WTC11 (cell line): ENCODE results near the gene NEAT1. TPM values are rescaled to one million over a fixed set of nuclear protein-coding genes. Genes with fewer than 3 reads are reported as not detected.
"Not testable (repeated sequence)": the region's sequence is repeated elsewhere in the genome, so short reads cannot be mapped to it uniquely, and the experiment has no call there.

Experiments
- ATAC-seq: fragments of 200-7000 bp; cut with Tn5 transposase; 2 replicates; pipeline ENCODE4 v1.10.0; 2021; ENCODE audit warnings: mild to moderate bottlenecking, moderate library complexity
- CTCF ChIA-PET: fragments of 300-600 bp; sonication (Branson Sonifier 250); formaldehyde crosslinking; loops from one replicate; lab custom pipeline; 2021; ENCODE audit warnings: antibody characterized with exemption; lab: Charles Lee
- POLR2A ChIA-PET: fragments of 350-600 bp; sonication (Branson Sonifier 250); formaldehyde crosslinking; loops from one replicate; lab custom pipeline; 2021; ENCODE audit warnings: antibody characterized with exemption; lab: Charles Lee
- DNase-seq: peaks from one replicate; pipeline ENCODE4 v3.0.0; 2021; ENCODE audit warnings: low spot score
- H3K27ac Mint-ChIP-seq: 2 replicates; pipeline ENCODE4 v1.8.0; 2021; ENCODE audit warnings: mixed read lengths
- H3K27me3 Mint-ChIP-seq: 2 replicates; pipeline ENCODE4 v1.8.0; 2021; ENCODE audit warnings: low read depth, mild to moderate bottlenecking, moderate library complexity, mixed read lengths
- H3K36me3 Mint-ChIP-seq: 2 replicates; pipeline ENCODE4 v1.8.0; 2021; ENCODE audit warnings: mixed read lengths
- H3K4me1 Mint-ChIP-seq: 2 replicates; pipeline ENCODE4 v1.8.0; 2022; ENCODE audit warnings: mixed read lengths
- H3K4me3 Mint-ChIP-seq: 2 replicates; pipeline ENCODE4 v1.8.0; 2021; ENCODE audit warnings: mild to moderate bottlenecking, moderate library complexity, mixed read lengths
- H3K9me3 Mint-ChIP-seq: 2 replicates; pipeline ENCODE4 v1.8.0; 2021; ENCODE audit warnings: mixed read lengths
- CREM ChIP-seq: sonication (generic); formaldehyde crosslinking; IDR thresholded peaks from 2 replicates; pipeline ENCODE4 v1.8.1; 2022; ENCODE audit warnings: mild to moderate bottlenecking, missing genetic modification reagents, moderate library complexity
- ELF4 ChIP-seq: sonication (generic); formaldehyde crosslinking; IDR thresholded peaks from 2 replicates; pipeline ENCODE4 v1.8.1; 2022; ENCODE audit warnings: low read depth, mild to moderate bottlenecking, moderate library complexity, missing genetic modification reagents
- GABPB1 ChIP-seq: sonication (generic); formaldehyde crosslinking; IDR thresholded peaks from 2 replicates; pipeline ENCODE4 v1.8.1; 2023; ENCODE audit warnings: mild to moderate bottlenecking, missing genetic modification reagents
- HMGA2 ChIP-seq: fragments of 250-450 bp; sonication (Bioruptor Pico); IDR thresholded peaks from 2 replicates; pipeline ENCODE4 v1.4.0; 2021; ENCODE audit warnings: mild to moderate bottlenecking, moderate library complexity
- MXD4 ChIP-seq: fragments of 250-450 bp; sonication (Bioruptor Pico); IDR thresholded peaks from 2 replicates; pipeline ENCODE4 v1.8.0; 2021; ENCODE audit warnings: mild to moderate bottlenecking, moderate library complexity, borderline replicate concordance
- NFYB ChIP-seq: sonication (generic); formaldehyde crosslinking; conservative IDR thresholded peaks from 2 replicates; pipeline ENCODE4 v1.8.0; 2022; ENCODE audit warnings: low read depth, missing genetic modification reagents
- PRRX2 ChIP-seq: fragments of 250-450 bp; sonication (Bioruptor Pico); IDR thresholded peaks from 2 replicates; pipeline ENCODE4 v1.8.0; 2021; ENCODE audit warnings: mild to moderate bottlenecking
- TP53 ChIP-seq: sonication (generic); formaldehyde crosslinking; IDR thresholded peaks from 2 replicates; pipeline ENCODE4 v1.8.1; 2023; ENCODE audit warnings: mild to moderate bottlenecking, missing genetic modification reagents
- ZNF121 ChIP-seq: sonication (generic); formaldehyde crosslinking; IDR thresholded peaks from 2 replicates; pipeline ENCODE4 v1.8.0; 2023; ENCODE audit warnings: missing genetic modification reagents
- ZNF138 ChIP-seq: sonication (generic); formaldehyde crosslinking; conservative IDR thresholded peaks from 2 replicates; pipeline ENCODE4 v1.8.1; 2022; ENCODE audit warnings: mild to moderate bottlenecking, moderate library complexity, missing genetic modification reagents
- ZNF396 ChIP-seq: fragments of 250-450 bp; sonication (Bioruptor Pico); IDR thresholded peaks from 2 replicates; pipeline ENCODE4 v1.8.0; 2021; ENCODE audit warnings: mild to moderate bottlenecking, moderate library complexity, borderline replicate concordance
- ZNF423 ChIP-seq: fragments of 250-450 bp; sonication (Bioruptor Pico); IDR thresholded peaks from 2 replicates; pipeline ENCODE4 v2.1.2; 2022; ENCODE audit warnings: mild to moderate bottlenecking, moderate library complexity
- total RNA-seq: library from RNA; stranded (reverse); gene quantifications from 3 replicates; pipeline ENCODE4 v1.2.3, GENCODE V29; 2021
- TF ChIP-seq, protein P1 (sequence below): sonication (generic); formaldehyde crosslinking; IDR thresholded peaks from 2 replicates; pipeline ENCODE4 v1.8.1; 2022; ENCODE audit warnings: mild to moderate bottlenecking, missing genetic modification reagents, moderate library complexity, borderline replicate concordance
- TF ChIP-seq, protein P2 (sequence below): sonication (generic); formaldehyde crosslinking; IDR thresholded peaks from 2 replicates; pipeline ENCODE4 v1.8.0; 2022; ENCODE audit warnings: mild to moderate bottlenecking, missing genetic modification reagents
- TF ChIP-seq, protein P3 (sequence below): sonication (generic); formaldehyde crosslinking; IDR thresholded peaks from 2 replicates; pipeline ENCODE4 v1.8.1; 2022; ENCODE audit warnings: missing genetic modification reagents, borderline replicate concordance
- TF ChIP-seq, protein P4 (sequence below): sonication (generic); formaldehyde crosslinking; IDR thresholded peaks from 2 replicates; pipeline ENCODE4 v1.8.1; 2023; ENCODE audit warnings: mild to moderate bottlenecking, missing genetic modification reagents, borderline replicate concordance
- TF ChIP-seq, protein P5 (sequence below): sonication (generic); formaldehyde crosslinking; IDR thresholded peaks from 2 replicates; pipeline ENCODE4 v1.8.1; 2023; ENCODE audit warnings: mild to moderate bottlenecking, moderate library complexity, missing genetic modification reagents
- TF ChIP-seq, protein P6 (sequence below): fragments of 250-450 bp; sonication (Bioruptor Pico); IDR thresholded peaks from 2 replicates; pipeline ENCODE4 v1.9.0; 2021; ENCODE audit warnings: mild to moderate bottlenecking, borderline replicate concordance

NEAT1 gene
- total RNA-seq, 1 experiment from 2014 or later, result 38.1 TPM

DNA sequence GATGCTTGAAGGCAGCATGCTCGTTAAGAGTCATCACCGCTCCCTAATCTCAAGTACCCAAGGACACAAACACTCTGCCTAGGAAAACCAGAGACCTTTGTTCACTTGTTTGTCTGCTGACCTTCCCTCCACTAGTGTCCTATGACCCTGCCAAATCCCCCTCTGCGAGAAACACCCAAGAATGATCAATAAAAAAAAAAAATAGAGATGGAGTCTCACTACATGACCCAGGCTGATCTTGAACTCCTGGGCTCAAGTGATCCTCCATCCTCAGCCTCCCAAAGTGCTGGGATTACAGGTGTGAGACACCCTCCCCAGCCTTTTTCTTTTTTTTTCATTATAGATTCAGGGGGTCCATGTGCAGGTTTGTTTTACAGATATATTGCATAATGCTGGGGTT lies 29.7 kb downstream of the NEAT1 start:
- H3K36me3 Mint-ChIP-seq, result peaks cover 10% of the 10 kb centered on the region; the same call in 1 of the 2 replicates
- H3K27me3 Mint-ChIP-seq, result peaks cover 56% of the 10 kb centered on the region
- peaks cover 14% of the 10 kb centered on the region for H3K4me1 Mint-ChIP-seq
- POLR2A ChIA-PET, H3K9me3 Mint-ChIP-seq, CTCF ChIA-PET, DNase-seq, H3K4me3 Mint-ChIP-seq, H3K27ac Mint-ChIP-seq, ATAC-seq: not testable (repeated sequence)

DNA sequence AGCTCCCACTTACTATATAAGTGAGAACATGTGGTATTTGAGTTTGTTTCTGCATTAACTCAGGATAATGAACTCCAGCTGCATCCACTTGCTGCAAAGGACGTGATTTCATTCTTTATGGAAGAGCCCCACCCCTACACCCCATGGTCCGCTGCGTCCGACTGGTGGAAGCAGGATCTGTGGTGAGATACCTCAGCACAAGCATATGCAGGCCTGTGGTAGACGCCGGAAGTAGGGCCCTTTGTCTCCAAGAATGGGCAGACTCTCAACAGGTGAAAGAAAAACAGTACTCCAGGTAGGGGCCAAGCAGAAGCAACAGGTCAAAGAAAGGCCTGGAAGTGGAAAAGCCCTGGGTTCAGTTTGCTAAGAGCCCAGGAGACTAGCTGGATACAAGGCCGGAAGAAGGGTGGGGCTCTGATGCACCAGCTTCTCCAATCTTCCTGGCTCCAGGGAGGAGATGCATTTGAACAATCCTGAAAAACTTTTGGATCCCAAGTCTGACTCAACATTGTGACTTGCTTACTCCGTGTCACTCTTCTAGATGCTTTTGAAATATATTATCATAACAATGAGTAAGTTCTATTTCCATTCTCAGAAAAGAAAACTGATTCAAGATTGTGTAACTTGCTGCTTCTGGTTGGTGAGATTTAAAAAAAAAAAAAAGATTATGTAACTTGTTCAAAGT lies 30.4 kb downstream of the NEAT1 start:
- TF ChIP-seq MXD4 (CRISPR knock-in tag), result no peak
- TF ChIP-seq GABPB1 (CRISPR knock-in tag), result no peak
- no peak for TF ChIP-seq HMGA2 (CRISPR knock-in tag)
- TF ChIP-seq, protein P1, sequence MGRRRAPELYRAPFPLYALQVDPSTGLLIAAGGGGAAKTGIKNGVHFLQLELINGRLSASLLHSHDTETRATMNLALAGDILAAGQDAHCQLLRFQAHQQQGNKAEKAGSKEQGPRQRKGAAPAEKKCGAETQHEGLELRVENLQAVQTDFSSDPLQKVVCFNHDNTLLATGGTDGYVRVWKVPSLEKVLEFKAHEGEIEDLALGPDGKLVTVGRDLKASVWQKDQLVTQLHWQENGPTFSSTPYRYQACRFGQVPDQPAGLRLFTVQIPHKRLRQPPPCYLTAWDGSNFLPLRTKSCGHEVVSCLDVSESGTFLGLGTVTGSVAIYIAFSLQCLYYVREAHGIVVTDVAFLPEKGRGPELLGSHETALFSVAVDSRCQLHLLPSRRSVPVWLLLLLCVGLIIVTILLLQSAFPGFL (CRISPR knock-in tag), result no peak
- TF ChIP-seq, protein P2, sequence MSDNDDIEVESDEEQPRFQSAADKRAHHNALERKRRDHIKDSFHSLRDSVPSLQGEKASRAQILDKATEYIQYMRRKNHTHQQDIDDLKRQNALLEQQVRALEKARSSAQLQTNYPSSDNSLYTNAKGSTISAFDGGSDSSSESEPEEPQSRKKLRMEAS (CRISPR knock-in tag), result no peak
- no peak for TF ChIP-seq ZNF396 (CRISPR knock-in tag)
- TF ChIP-seq ELF4, result no peak
- H3K27ac Mint-ChIP-seq, result no peak overlapping the region
- no peak overlapping the region for H3K4me3 Mint-ChIP-seq
- peaks cover 10% of the 10 kb centered on the region for H3K9me3 Mint-ChIP-seq
- DNase-seq (no peak), ATAC-seq (no peak)
- peaks cover 10% of the 10 kb centered on the region for H3K36me3 Mint-ChIP-seq
- peaks cover 14% of the 10 kb centered on the region for H3K4me1 Mint-ChIP-seq
- ChIA-PET POLR2A (no interaction called here), CTCF (no interaction called here)
- H3K27me3 Mint-ChIP-seq, result peaks cover 63% of the 10 kb centered on the region

DNA sequence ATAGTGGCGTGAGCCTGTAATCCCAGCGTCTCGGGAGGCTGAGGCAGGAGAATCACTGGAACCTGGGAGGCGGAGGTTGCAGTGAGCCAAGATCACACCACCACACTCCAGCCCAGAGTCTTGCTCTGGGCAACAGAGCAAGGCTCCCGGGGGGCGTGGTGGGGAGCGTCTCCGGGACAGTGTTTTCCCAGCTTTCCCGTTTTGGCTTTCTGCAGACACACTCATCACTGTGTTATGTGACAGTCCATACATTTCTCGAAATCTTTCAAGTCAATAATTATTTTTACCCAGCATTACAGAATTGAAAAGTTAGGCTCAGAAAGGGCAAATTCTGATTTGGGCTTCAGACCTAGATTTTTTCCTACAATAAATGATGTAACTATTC lies 31.7 kb downstream of the NEAT1 start:
- Mint-ChIP-seq H3K9me3 (peaks cover 9% of the 10 kb centered on the region), H3K27ac (no peak overlapping the region), H3K27me3 (peaks cover 76% of the 10 kb centered on the region), H3K4me3 (peak overlapping the region; percentile 72), H3K36me3 (peaks cover 10% of the 10 kb centered on the region), H3K4me1 (peaks cover 16% of the 10 kb centered on the region)
- ChIA-PET CTCF (interaction anchor here (1.7 kb wide), 1 partner anchor 22 kb away, joined by 4 read pairs; no protein-coding TSS in a partner anchor), POLR2A (interaction anchor here (1.4 kb wide), 1 partner anchor 45 kb away, joined by 5 read pairs; the partner anchor contains the start of gene MALAT1)
- no peak for ATAC-seq
- DNase-seq, result no peak
- no peak for TF ChIP-seq HMGA2 (CRISPR knock-in tag)
- TF ChIP-seq, protein P3, sequence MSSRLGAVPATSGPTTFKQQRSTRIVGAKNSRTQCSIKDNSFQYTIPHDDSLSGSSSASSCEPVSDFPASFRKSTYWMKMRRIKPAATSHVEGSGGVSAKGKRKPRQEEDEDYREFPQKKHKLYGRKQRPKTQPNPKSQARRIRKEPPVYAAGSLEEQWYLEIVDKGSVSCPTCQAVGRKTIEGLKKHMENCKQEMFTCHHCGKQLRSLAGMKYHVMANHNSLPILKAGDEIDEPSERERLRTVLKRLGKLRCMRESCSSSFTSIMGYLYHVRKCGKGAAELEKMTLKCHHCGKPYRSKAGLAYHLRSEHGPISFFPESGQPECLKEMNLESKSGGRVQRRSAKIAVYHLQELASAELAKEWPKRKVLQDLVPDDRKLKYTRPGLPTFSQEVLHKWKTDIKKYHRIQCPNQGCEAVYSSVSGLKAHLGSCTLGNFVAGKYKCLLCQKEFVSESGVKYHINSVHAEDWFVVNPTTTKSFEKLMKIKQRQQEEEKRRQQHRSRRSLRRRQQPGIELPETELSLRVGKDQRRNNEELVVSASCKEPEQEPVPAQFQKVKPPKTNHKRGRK (CRISPR knock-in tag), result no peak
- TF ChIP-seq, protein P4, sequence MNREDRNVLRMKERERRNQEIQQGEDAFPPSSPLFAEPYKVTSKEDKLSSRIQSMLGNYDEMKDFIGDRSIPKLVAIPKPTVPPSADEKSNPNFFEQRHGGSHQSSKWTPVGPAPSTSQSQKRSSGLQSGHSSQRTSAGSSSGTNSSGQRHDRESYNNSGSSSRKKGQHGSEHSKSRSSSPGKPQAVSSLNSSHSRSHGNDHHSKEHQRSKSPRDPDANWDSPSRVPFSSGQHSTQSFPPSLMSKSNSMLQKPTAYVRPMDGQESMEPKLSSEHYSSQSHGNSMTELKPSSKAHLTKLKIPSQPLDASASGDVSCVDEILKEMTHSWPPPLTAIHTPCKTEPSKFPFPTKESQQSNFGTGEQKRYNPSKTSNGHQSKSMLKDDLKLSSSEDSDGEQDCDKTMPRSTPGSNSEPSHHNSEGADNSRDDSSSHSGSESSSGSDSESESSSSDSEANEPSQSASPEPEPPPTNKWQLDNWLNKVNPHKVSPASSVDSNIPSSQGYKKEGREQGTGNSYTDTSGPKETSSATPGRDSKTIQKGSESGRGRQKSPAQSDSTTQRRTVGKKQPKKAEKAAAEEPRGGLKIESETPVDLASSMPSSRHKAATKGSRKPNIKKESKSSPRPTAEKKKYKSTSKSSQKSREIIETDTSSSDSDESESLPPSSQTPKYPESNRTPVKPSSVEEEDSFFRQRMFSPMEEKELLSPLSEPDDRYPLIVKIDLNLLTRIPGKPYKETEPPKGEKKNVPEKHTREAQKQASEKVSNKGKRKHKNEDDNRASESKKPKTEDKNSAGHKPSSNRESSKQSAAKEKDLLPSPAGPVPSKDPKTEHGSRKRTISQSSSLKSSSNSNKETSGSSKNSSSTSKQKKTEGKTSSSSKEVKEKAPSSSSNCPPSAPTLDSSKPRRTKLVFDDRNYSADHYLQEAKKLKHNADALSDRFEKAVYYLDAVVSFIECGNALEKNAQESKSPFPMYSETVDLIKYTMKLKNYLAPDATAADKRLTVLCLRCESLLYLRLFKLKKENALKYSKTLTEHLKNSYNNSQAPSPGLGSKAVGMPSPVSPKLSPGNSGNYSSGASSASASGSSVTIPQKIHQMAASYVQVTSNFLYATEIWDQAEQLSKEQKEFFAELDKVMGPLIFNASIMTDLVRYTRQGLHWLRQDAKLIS (CRISPR knock-in tag), result no peak
- no peak for TF ChIP-seq NFYB (CRISPR knock-in tag)
- TF ChIP-seq, protein P5, sequence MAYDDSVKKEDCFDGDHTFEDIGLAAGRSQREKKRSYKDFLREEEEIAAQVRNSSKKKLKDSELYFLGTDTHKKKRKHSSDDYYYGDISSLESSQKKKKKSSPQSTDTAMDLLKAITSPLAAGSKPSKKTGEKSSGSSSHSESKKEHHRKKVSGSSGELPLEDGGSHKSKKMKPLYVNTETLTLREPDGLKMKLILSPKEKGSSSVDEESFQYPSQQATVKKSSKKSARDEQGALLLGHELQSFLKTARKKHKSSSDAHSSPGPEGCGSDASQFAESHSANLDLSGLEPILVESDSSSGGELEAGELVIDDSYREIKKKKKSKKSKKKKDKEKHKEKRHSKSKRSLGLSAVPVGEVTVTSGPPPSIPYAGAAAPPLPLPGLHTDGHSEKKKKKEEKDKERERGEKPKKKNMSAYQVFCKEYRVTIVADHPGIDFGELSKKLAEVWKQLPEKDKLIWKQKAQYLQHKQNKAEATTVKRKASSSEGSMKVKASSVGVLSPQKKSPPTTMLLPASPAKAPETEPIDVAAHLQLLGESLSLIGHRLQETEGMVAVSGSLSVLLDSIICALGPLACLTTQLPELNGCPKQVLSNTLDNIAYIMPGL (CRISPR knock-in tag), result no peak
- TF ChIP-seq TP53 (CRISPR knock-in tag), result no peak
- TF ChIP-seq MXD4 (CRISPR knock-in tag), result no peak
- no peak for TF ChIP-seq ZNF138 (CRISPR knock-in tag)
- TF ChIP-seq PRRX2 (CRISPR knock-in tag), result no peak
- TF ChIP-seq ZNF396 (CRISPR knock-in tag), result no peak
- TF ChIP-seq ZNF423 (CRISPR knock-in tag), result no peak
- TF ChIP-seq ZNF121 (CRISPR knock-in tag), result no peak
- TF ChIP-seq CREM, result no peak
- TF ChIP-seq, protein P6, sequence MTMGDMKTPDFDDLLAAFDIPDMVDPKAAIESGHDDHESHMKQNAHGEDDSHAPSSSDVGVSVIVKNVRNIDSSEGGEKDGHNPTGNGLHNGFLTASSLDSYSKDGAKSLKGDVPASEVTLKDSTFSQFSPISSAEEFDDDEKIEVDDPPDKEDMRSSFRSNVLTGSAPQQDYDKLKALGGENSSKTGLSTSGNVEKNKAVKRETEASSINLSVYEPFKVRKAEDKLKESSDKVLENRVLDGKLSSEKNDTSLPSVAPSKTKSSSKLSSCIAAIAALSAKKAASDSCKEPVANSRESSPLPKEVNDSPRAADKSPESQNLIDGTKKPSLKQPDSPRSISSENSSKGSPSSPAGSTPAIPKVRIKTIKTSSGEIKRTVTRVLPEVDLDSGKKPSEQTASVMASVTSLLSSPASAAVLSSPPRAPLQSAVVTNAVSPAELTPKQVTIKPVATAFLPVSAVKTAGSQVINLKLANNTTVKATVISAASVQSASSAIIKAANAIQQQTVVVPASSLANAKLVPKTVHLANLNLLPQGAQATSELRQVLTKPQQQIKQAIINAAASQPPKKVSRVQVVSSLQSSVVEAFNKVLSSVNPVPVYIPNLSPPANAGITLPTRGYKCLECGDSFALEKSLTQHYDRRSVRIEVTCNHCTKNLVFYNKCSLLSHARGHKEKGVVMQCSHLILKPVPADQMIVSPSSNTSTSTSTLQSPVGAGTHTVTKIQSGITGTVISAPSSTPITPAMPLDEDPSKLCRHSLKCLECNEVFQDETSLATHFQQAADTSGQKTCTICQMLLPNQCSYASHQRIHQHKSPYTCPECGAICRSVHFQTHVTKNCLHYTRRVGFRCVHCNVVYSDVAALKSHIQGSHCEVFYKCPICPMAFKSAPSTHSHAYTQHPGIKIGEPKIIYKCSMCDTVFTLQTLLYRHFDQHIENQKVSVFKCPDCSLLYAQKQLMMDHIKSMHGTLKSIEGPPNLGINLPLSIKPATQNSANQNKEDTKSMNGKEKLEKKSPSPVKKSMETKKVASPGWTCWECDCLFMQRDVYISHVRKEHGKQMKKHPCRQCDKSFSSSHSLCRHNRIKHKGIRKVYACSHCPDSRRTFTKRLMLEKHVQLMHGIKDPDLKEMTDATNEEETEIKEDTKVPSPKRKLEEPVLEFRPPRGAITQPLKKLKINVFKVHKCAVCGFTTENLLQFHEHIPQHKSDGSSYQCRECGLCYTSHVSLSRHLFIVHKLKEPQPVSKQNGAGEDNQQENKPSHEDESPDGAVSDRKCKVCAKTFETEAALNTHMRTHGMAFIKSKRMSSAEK (CRISPR knock-in tag), result no peak
